HepG2 (cell line): Measurements from ENCODE around the gene PIGL. TPM values are rescaled to one million over a fixed set of nuclear protein-coding genes. Genes with fewer than 3 reads are reported as not detected.

ENCODE experiments used
- ATAC-seq: fragments of 200-7000 bp; cut with Tn5 transposase; 3 replicates; pipeline ENCODE4 v1.9.1; 2020; ENCODE audit warnings: mild to moderate bottlenecking, moderate library complexity
- BruUV-seq: library from RNA; stranded (reverse); fragments of 400-500 nt; replicated peaks from 2 replicates; lab custom pipeline; 2021; lab: Mats Ljungman, UMichigan
- CTCF ChIA-PET: fragments of 300-600 bp; formaldehyde crosslinking; extraction: SDS; loops from one replicate; lab custom pipeline; 2021; ENCODE audit warnings: low total read pairs, inconsistent platforms, low intra/inter-chr PET ratio; lab: Yijun Ruan, JAX
- POLR2A ChIA-PET: fragments of 350-600 bp; sonication (Branson Sonifier 250); formaldehyde crosslinking; loops from one replicate; lab custom pipeline; 2020; ENCODE audit warnings: antibody characterized with exemption, inconsistent platforms; lab: Yijun Ruan, JAX
- DNase-seq: peaks from one replicate; pipeline ENCODE4 v3.0.0-alpha.2; 2015; ENCODE audit warnings: low spot score
- FAIRE-seq: peaks from 3 replicates; lab custom pipeline; 2011; peaks lifted over from hg19 to GRCh38; lab: Jason Lieb, UNC
- H2AFZ ChIP-seq: one replicate; pipeline ENCODE4 v1.6.1; 2011; ENCODE audit warnings: low read length, inconsistent platforms
- H3K27ac ChIP-seq: fragments of 300-600 bp; 3 replicates; pipeline ENCODE4 v1.8.0; 2011; ENCODE audit warnings: mixed run types, mild to moderate bottlenecking, mixed read lengths, low read length, inconsistent platforms; ENCODE audit not compliant: insufficient read depth; ENCODE audit errors: extremely low read length
- H3K27me3 ChIP-seq, 2 experiments: fragments of 200-600 bp in 1 of 2; 2 replicates in 1 of 2; 3 replicates in 1 of 2; pipeline versions ENCODE4 v1.6.0 to v1.8.0; 2011; ENCODE audit warnings: low read length in 2 of 2, mild to moderate bottlenecking in 2 of 2, moderate library complexity in 2 of 2, inconsistent platforms in 1 of 2; ENCODE audit not compliant: insufficient read depth in 2 of 2, control insufficient read depth in 1 of 2
- H3K36me3 ChIP-seq, 2 experiments: fragments of 200-600 bp in 1 of 2; replicated peaks in 1 of 2; 2 replicates in 1 of 2; 3 replicates in 1 of 2; pipeline versions ENCODE4 v1.5.1 to v1.8.0; 2011; ENCODE audit warnings: low read length in 2 of 2, inconsistent platforms in 1 of 2; ENCODE audit not compliant: insufficient read depth in 2 of 2, control insufficient read depth in 1 of 2
- H3K4me1 ChIP-seq: 2 replicates; pipeline ENCODE4 v1.5.1; 2012; ENCODE audit warnings: low read length, inconsistent platforms; ENCODE audit not compliant: insufficient read depth
- H3K4me2 ChIP-seq: 2 replicates; pipeline ENCODE4 v1.6.0; 2011; ENCODE audit warnings: low read depth, low read length, inconsistent platforms
- H3K4me3 ChIP-seq, 3 experiments: fragments of 200-600 bp in 1 of 3; sonication (generic), shearing (Covaris generic) in 1 of 3; replicated peaks in 1 of 3; 2 replicates each; pipeline ENCODE4 v1.5.1; 2011 to 2016; ENCODE audit warnings: low read length in 3 of 3, inconsistent platforms in 2 of 3, low read depth in 2 of 3, mild to moderate bottlenecking in 2 of 3, control low read depth in 1 of 3, mixed read lengths in 1 of 3; ENCODE audit not compliant: insufficient read depth in 1 of 3
- H3K79me2 ChIP-seq: one replicate; pipeline ENCODE4 v1.6.1; 2011; ENCODE audit warnings: low read length, inconsistent platforms; ENCODE audit not compliant: insufficient read depth
- H3K9ac ChIP-seq: 2 replicates; pipeline ENCODE4 v1.6.0; 2011; ENCODE audit warnings: mild to moderate bottlenecking, low read depth, low read length, inconsistent platforms; ENCODE audit not compliant: insufficient read depth
- H3K9me3 ChIP-seq: 2 replicates; pipeline ENCODE4 v1.5.1; 2012; ENCODE audit warnings: mild to moderate bottlenecking, low read length
- H4K20me1 ChIP-seq: 2 replicates; pipeline ENCODE4 v1.6.0; 2011; ENCODE audit warnings: inconsistent platforms, mild to moderate bottlenecking, low read length, moderate library complexity; ENCODE audit not compliant: insufficient read depth
- AGO2 ChIP-seq: fragments of 200-400 bp; formaldehyde crosslinking; optimal IDR thresholded peaks from 2 replicates; pipeline ENCODE3; 2017; ENCODE audit warnings: mild to moderate bottlenecking, low read depth, low read length, moderate library complexity
- LCORL ChIP-seq, 2 experiments: fragments of 450-650 bp in 1 of 2; sonication (generic) in 1 of 2; formaldehyde crosslinking in 1 of 2; IDR thresholded peaks; 2 replicates each; pipeline versions ENCODE4 v1.5.0 to v1.6.1; 2017 to 2020; ENCODE audit warnings: antibody characterized with exemption in 1 of 2, missing genetic modification reagents in 1 of 2
- POGZ ChIP-seq: sonication (generic); formaldehyde crosslinking; IDR thresholded peaks from 2 replicates; pipeline ENCODE4 v1.4.0; 2020; ENCODE audit warnings: mild to moderate bottlenecking, missing genetic modification reagents
- PPARG ChIP-seq: conservative IDR thresholded peaks from 2 replicates; pipeline ENCODE4 v1.6.1; 2016; ENCODE audit warnings: missing biosample characterization, missing genetic modification reagents
- RBFOX2 ChIP-seq: fragments of 200-400 bp; formaldehyde crosslinking; IDR thresholded peaks from 2 replicates; pipeline ENCODE4 v1.6.1; 2017; ENCODE audit warnings: low read depth, mild to moderate bottlenecking, low read length
- SNAI1 ChIP-seq: sonication (generic); formaldehyde crosslinking; IDR thresholded peaks from 2 replicates; pipeline ENCODE4 v1.5.0; 2020; ENCODE audit warnings: mild to moderate bottlenecking, missing genetic modification reagents, borderline replicate concordance
- ZBTB38 ChIP-seq: sonication (generic); formaldehyde crosslinking; IDR thresholded peaks from 2 replicates; pipeline ENCODE4 v1.5.1; 2020; ENCODE audit warnings: mild to moderate bottlenecking, missing genetic modification reagents
- WGBS: methylation state at CpG from one replicate; pipeline ENCODE4 v1.1.6; 2017; ENCODE audit warnings: low lambda C conversion rate; 5-methylcytosine and 5-hydroxymethylcytosine counted together
- in situ Hi-C: cut with HindIII; loops from 2 replicates; pipeline ENCODE4 v1.10.0; 2017; ENCODE audit warnings: low pct_unique_long_range_greater_than_20kb; ENCODE audit not compliant: extremely low pct_ligation_motif_present
- intact Hi-C: fragments of 100-400 bp; cut with micrococcal nuclease; formaldehyde crosslinking; loops from one replicate; pipeline ENCODE4 v1.10.0; 2022; ENCODE audit not compliant: unreplicated experiment
- polyA plus RNA-seq, 8 experiments: library from polyadenylated mRNA; depleted of rRNA in 3 of 8; stranded (reverse) in 7 of 8; unstranded in 1 of 8; fragments of >200 nt; fragmentation: Illumina TruSeq in 4 of 8; extraction: Trizol in 4 of 8; gene quantifications; 2 replicates each; pipeline versions ENCODE4 v1.2.1 to v1.2.3, GENCODE V29; 2011 to 2016; ENCODE audit warnings: low read depth in 4 of 8, missing spikeins in 1 of 8, mixed read lengths in 1 of 8; ENCODE audit not compliant: insufficient read depth in 1 of 8
- total RNA-seq, 5 experiments: library from RNA; depleted of rRNA; stranded (reverse); fragments of >200 nt; fragmentation: Illumina TruSeq; extraction: Trizol; gene quantifications; 2 replicates each; pipeline ENCODE4 v1.2.3, GENCODE V29; 2016; ENCODE audit warnings: low read depth in 1 of 5
- TF ChIP-seq, protein P1 (sequence below): sonication (generic); formaldehyde crosslinking; IDR thresholded peaks from 2 replicates; pipeline ENCODE4 v1.5.1; 2020; ENCODE audit warnings: missing genetic modification reagents, mild to moderate bottlenecking, borderline replicate concordance

Gene PIGL
- total and polyA plus RNA-seq, 2 of the 13 experiments (the other 11 are each of a cell fraction or from before 2014, with no cell fraction given): 28.5 to 63.8 TPM

DNA sequence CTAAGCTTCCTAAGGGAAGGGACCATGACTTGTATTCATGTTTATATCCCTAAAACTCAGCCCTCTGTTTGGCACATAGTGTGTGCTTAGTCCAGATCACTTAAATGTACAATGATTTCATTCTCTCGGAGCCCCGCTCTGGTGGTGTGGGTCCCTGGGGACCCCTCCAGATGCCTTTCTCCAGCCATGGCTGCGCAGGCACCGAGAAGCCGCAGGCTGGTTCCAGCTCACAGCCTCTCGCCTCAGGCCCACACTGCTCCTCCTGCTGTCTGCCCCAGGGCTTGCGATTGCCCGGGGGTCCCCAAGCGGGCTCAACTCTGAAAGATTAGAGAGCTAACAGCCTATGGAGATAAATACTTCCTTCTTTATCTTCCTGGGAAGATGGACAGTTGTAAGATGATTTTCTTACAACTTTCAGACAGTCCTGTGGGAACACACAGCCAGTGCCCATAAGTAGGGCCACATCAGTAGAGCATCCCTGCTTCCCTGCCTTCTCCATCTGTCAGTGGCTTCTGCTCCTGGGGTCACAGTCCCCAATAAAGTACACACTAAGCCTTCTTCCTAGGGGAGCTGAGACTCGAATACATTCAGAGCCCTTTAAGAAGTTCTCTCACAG is 70.0 kb downstream of the PIGL start:
- H3K36me3 ChIP-seq: no peaks in the 10 kb centered on the region
- H3K4me2 ChIP-seq: peak overlapping the region; percentile 65
- peaks cover 79% of the 10 kb centered on the region for H3K4me1 ChIP-seq
- BruUV-seq: no TSS peak
- 81% methylated on average over 5 of the region's 10 CpGs for WGBS
- no peak for ATAC-seq
- H3K27me3 ChIP-seq: no peaks in the 10 kb centered on the region; a peak in 1 of 5 replicates
- TF ChIP-seq RBFOX2 (peak; percentile 3; the same call in 1 of the 2 replicates), LCORL (IDR thresholded peaks at IDR 0.05) (no peak), LCORL (CRISPR knock-in tag; IDR thresholded peaks at IDR 0.05) (no peak), ZBTB38 (CRISPR knock-in tag) (peak; percentile 48; the same call in 1 of the 2 replicates), SNAI1 (CRISPR knock-in tag) (0 out of 2 replicates have a peak, but pooled peaks have one; percentile 39), POGZ (CRISPR knock-in tag) (0 out of 2 replicates have a peak, but pooled peaks have one; percentile 18), AGO2 (peak; percentile 51), PPARG (CRISPR knock-in tag) (no peak)
- TF ChIP-seq, protein P1, sequence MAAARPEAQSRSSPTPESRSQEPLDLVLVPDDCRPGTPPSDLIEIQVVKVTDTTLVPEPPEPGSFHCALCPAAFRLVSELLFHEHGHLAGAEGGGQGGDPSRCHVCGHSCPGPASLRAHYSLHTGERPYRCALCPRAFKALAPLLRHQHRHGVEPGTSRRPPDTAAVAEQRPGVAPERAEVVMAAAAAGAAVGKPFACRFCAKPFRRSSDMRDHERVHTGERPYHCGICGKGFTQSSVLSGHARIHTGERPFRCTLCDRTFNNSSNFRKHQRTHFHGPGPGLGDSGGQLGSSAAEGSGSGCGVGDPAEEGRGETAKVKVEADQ (CRISPR knock-in tag): no peak
- FAIRE-seq: no peak
- ChIA-PET POLR2A (interaction anchor here (0.9 to 6.9 kb wide), 14 partner anchors 10 to 249 kb away, joined by 3 to 258 read pairs (median 20); partner anchors contain the start of genes CENPV, NCOR1, PIGL and UBB), CTCF (interaction anchor here (1.1 kb wide), 2 partner anchors 66 to 77 kb away, joined by 3 to 6 read pairs; partner anchors contain the start of gene CENPV)
- H3K9ac ChIP-seq: peak overlapping the region; percentile 79
- H3K79me2 ChIP-seq: no peaks in the 10 kb centered on the region
- peak overlapping the region in 1 of 3 experiments; percentile 45; a peak in 1 of 6 replicates for H3K4me3 ChIP-seq
- in situ Hi-C loops (loop anchor here (5.0 kb wide), 2 partner anchors 65 to 140 kb away; partner anchors contain the start of gene CENPV), intact Hi-C loops (loop anchor here (1.0 kb wide), 3 partner anchors 10 to 72 kb away; partner anchors contain the start of gene NCOR1)
- DNase-seq: no peak
- no peak overlapping the region for H2AFZ ChIP-seq
- peak overlapping the region; percentile 95 for H3K27ac ChIP-seq
- no peaks in the 10 kb centered on the region for H3K9me3 ChIP-seq
- no peaks in the 10 kb centered on the region for H4K20me1 ChIP-seq
